Measurements from ENCODE around the gene RACGAP1.
A peak's percentile ranks its signal among the peaks of the same experiment; 100 is the strongest.

RACGAP1 gene

GRCh38 chr12:49983892-49984291 lies 41.4 kb downstream of the RACGAP1 start:
- TF ChIP-seq CTCF (IDR thresholded peaks at IDR 0.05; ENCODE audit: control insufficient read depth, insufficient read depth, low read depth, low read length, missing control alignments) = no peak
- no peak overlapping the region for H3K4me3 ChIP-seq (ENCODE audit: control insufficient read depth, low read depth, low read length)
- peak; percentile 60 for DNase-seq (ENCODE audit: low read depth)

- DNase-seq (ENCODE audit: low read depth) = no peak
- TF ChIP-seq CTCF (IDR thresholded peaks at IDR 0.05; ENCODE audit: control insufficient read depth, insufficient read depth, low read depth, low read length, missing control alignments) = no peak
- no peak overlapping the region for H3K4me3 ChIP-seq (ENCODE audit: control insufficient read depth, low read depth, low read length)
Observed at GRCh38 chr12:49982246-49983087, 42.8 kb downstream of the RACGAP1 start.

GRCh38 chr12:49980501-49981349 lies 44.6 kb downstream of the RACGAP1 start:
- no peak for TF ChIP-seq CTCF (IDR thresholded peaks at IDR 0.05; ENCODE audit: control insufficient read depth, insufficient read depth, low read depth, low read length, missing control alignments)
- H3K4me3 ChIP-seq (ENCODE audit: control insufficient read depth, low read depth, low read length) = no peak overlapping the region
- no peak for DNase-seq (ENCODE audit: low read depth)

GRCh38 chr12:49979791-49980190 lies 45.5 kb downstream of the RACGAP1 start:
- TF ChIP-seq CTCF (IDR thresholded peaks at IDR 0.05; ENCODE audit: control insufficient read depth, insufficient read depth, low read depth, low read length, missing control alignments) = no peak
- no peak for DNase-seq (ENCODE audit: low read depth)
- H3K4me3 ChIP-seq (ENCODE audit: control insufficient read depth, low read depth, low read length) = no peak overlapping the region

- H3K4me3 ChIP-seq (ENCODE audit: control insufficient read depth, low read depth, low read length) = no peak overlapping the region
- TF ChIP-seq CTCF (IDR thresholded peaks at IDR 0.05; ENCODE audit: control insufficient read depth, insufficient read depth, low read depth, low read length, missing control alignments) = no peak
- no peak for DNase-seq (ENCODE audit: low read depth)
Observed at GRCh38 chr12:49979016-49979586, 46.2 kb downstream of the RACGAP1 start.

- H3K4me3 ChIP-seq (ENCODE audit: control insufficient read depth, low read depth, low read length) = no peak overlapping the region
- DNase-seq (ENCODE audit: low read depth) = no peak
- TF ChIP-seq CTCF (IDR thresholded peaks at IDR 0.05; ENCODE audit: control insufficient read depth, insufficient read depth, low read depth, low read length, missing control alignments) = no peak
Observed at GRCh38 chr12:49978125-49978524, 47.2 kb downstream of the RACGAP1 start.

Data from AG09309 (cell line).